ENCODE data around the gene ATP8A1. TPM values are rescaled to one million over a fixed set of nuclear protein-coding genes. Genes with fewer than 3 reads are reported as not detected.

Gene ATP8A1
- total RNA-seq, 1 experiment from 2014 or later: 14.3 TPM

DNA sequence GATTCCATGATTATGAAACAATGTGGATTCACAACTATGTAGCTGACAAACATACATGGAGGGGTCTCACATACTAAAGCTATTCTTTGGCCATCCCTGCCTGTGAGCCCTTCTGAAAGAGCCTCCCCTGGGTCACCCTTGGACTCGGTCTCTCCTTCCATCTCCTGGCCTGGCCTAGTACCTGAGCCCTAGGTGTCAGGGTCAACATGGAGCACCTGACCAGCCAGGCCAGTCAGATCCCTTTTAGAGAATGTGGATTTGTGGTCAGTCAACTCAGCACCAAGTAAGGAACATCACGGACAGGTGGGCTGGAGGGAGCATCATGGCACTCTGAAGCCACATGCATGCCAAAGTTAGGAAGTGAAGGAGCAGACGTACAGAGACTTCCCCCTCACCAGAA is 16.3 kb downstream of the ATP8A1 start (continued):
- TF ChIP-seq HMGXB4 (CRISPR knock-in tag; IDR thresholded peaks at IDR 0.05): no peak
- no peak for TF ChIP-seq ATF6 (CRISPR knock-in tag; IDR thresholded peaks at IDR 0.05)
- TF ChIP-seq FOXP1 (CRISPR knock-in tag; IDR thresholded peaks at IDR 0.05; ENCODE audit: borderline replicate concordance): no peak
- TF ChIP-seq SMAD3 (CRISPR knock-in tag; IDR thresholded peaks at IDR 0.05; ENCODE audit: borderline replicate concordance): no peak
- no peak for TF ChIP-seq TEAD4 (CRISPR knock-in tag; IDR thresholded peaks at IDR 0.05)

GRCh38 chr4:42638993-42639392 is 17.9 kb downstream of the ATP8A1 start:
- DNase-seq (ENCODE audit: low spot score): no peak
- ChIA-PET POLR2A (no interaction called here), CTCF (no interaction called here)
- Mint-ChIP-seq H3K4me3 (no peak overlapping the region), H3K36me3 (no peaks in the 10 kb centered on the region), H3K27me3 (ENCODE audit: low read depth) (no peaks in the 10 kb centered on the region), H3K9me3 (no peaks in the 10 kb centered on the region), H3K4me1 (peaks cover 15% of the 10 kb centered on the region), H3K27ac (no peak overlapping the region)
- TF ChIP-seq FOXJ3 (CRISPR knock-in tag; IDR thresholded peaks at IDR 0.05; ENCODE audit: borderline replicate concordance) (no peak), ELF4 (CRISPR knock-in tag; IDR thresholded peaks at IDR 0.05; ENCODE audit: low read depth) (no peak), PRDM15 (CRISPR knock-in tag; IDR thresholded peaks at IDR 0.05) (no peak)
- TF ChIP-seq, protein P1, sequence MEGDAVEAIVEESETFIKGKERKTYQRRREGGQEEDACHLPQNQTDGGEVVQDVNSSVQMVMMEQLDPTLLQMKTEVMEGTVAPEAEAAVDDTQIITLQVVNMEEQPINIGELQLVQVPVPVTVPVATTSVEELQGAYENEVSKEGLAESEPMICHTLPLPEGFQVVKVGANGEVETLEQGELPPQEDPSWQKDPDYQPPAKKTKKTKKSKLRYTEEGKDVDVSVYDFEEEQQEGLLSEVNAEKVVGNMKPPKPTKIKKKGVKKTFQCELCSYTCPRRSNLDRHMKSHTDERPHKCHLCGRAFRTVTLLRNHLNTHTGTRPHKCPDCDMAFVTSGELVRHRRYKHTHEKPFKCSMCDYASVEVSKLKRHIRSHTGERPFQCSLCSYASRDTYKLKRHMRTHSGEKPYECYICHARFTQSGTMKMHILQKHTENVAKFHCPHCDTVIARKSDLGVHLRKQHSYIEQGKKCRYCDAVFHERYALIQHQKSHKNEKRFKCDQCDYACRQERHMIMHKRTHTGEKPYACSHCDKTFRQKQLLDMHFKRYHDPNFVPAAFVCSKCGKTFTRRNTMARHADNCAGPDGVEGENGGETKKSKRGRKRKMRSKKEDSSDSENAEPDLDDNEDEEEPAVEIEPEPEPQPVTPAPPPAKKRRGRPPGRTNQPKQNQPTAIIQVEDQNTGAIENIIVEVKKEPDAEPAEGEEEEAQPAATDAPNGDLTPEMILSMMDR (IDR thresholded peaks at IDR 0.05): no peak
- no peak for ATAC-seq

DNA sequence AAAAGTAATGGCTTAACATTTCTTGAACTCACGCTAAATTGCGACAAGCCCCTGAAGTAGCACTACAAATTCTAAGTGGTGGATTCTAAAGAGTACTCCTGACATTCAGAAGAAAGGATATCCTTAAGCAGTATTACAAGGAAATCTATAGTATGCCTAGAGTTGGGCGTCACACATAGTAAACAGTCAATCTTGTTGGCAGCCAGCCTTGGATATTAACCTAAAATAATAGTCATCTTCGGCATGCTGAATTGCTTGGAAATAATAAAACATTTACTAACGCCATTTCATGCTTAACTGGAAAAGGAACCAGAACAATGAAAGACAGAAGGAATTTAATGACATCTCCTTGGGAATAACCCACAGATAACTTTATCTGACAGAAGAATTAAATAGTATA is 18.6 kb downstream of the ATP8A1 start:
- Mint-ChIP-seq H3K27ac (no peak overlapping the region), H3K9me3 (no peaks in the 10 kb centered on the region), H3K36me3 (no peaks in the 10 kb centered on the region), H3K27me3 (ENCODE audit: low read depth) (no peaks in the 10 kb centered on the region), H3K4me3 (no peak overlapping the region), H3K4me1 (peaks cover 10% of the 10 kb centered on the region)
- CTCF ChIA-PET: no interaction called here
- POLR2A ChIA-PET: no interaction called here
- DNase-seq (ENCODE audit: low spot score) (no peak), ATAC-seq (no peak)
- no peak for TF ChIP-seq ZNF138 (CRISPR knock-in tag; conservative IDR thresholded peaks at IDR 0.05)

DNA sequence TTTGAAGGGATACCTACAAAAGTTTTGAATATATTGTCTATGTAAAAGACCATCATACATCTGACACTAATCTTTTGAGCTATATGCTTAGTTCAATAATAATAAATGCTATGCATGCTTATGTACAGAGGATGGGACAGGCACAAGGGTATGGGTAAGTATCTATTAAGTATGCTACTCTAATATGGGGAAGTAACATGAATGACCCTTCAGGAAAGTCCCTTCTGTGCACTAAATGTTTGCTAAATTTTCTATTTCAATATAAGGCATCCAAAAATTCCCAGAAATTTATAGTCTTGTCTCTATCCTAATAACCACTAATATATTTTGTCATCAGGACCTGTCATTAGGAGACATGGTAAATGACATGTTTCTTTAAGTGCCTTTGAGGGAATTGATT is 19.0 kb downstream of the ATP8A1 start:
- no peak for DNase-seq (ENCODE audit: low spot score)

More for the DNA sequence above, 19.0 kb downstream of the ATP8A1 start:
- H3K4me3 Mint-ChIP-seq: no peak overlapping the region
- no peak overlapping the region for H3K27ac Mint-ChIP-seq
- H3K9me3 Mint-ChIP-seq: no peaks in the 10 kb centered on the region
- H3K4me1 Mint-ChIP-seq: peaks cover 10% of the 10 kb centered on the region
- H3K36me3 Mint-ChIP-seq: no peaks in the 10 kb centered on the region
- no peak for ATAC-seq
- H3K27me3 Mint-ChIP-seq (ENCODE audit: low read depth): no peaks in the 10 kb centered on the region
- ChIA-PET POLR2A (no interaction called here), CTCF (no interaction called here)
- TF ChIP-seq ZBTB21 (CRISPR knock-in tag; IDR thresholded peaks at IDR 0.05; ENCODE audit: borderline replicate concordance): no peak
- TF ChIP-seq KAT7 (CRISPR knock-in tag; IDR thresholded peaks at IDR 0.05; ENCODE audit: borderline replicate concordance): no peak
- no peak for TF ChIP-seq ZNF416 (CRISPR knock-in tag; IDR thresholded peaks at IDR 0.05)
- TF ChIP-seq ATF6 (CRISPR knock-in tag; IDR thresholded peaks at IDR 0.05): no peak
- TF ChIP-seq USF1 (CRISPR knock-in tag; IDR thresholded peaks at IDR 0.05): no peak
- TF ChIP-seq JAZF1 (CRISPR knock-in tag; IDR thresholded peaks at IDR 0.05): no peak
- TF ChIP-seq, protein P1 (IDR thresholded peaks at IDR 0.05): no peak
